GM06990 (cell line): ENCODE measurements around the gene RAB20.
"Not testable (repeated sequence)": the region's sequence is repeated elsewhere in the genome, so short reads cannot be mapped to it uniquely, and the experiment has no call there.

Source experiments
- DNase-seq: peaks from one replicate; pipeline ENCODE4 v3.0.0-alpha.2; 2011; ENCODE audit not compliant: insufficient read length; ENCODE audit errors: extremely low read depth
- H3K27me3 ChIP-seq: replicated peaks from 2 replicates; pipeline ENCODE4 v1.6.0; 2011; ENCODE audit warnings: low read length; ENCODE audit not compliant: control insufficient read depth, insufficient read depth
- H3K36me3 ChIP-seq: 2 replicates; pipeline ENCODE4 v1.5.1; 2011; ENCODE audit warnings: low read length; ENCODE audit not compliant: control insufficient read depth, insufficient read depth
- H3K4me3 ChIP-seq: replicated peaks from 2 replicates; pipeline ENCODE4 v1.5.1; 2011; ENCODE audit warnings: low read depth, mild to moderate bottlenecking, control low read depth, low read length
- TF ChIP-seq, protein P1 (sequence below): IDR thresholded peaks from 2 replicates; pipeline ENCODE4 v1.5.1; 2011; ENCODE audit warnings: low read length, control low read depth, mild to moderate bottlenecking, inconsistent platforms; ENCODE audit not compliant: insufficient read depth, poor library complexity, severe bottlenecking

RAB20 gene

DNA sequence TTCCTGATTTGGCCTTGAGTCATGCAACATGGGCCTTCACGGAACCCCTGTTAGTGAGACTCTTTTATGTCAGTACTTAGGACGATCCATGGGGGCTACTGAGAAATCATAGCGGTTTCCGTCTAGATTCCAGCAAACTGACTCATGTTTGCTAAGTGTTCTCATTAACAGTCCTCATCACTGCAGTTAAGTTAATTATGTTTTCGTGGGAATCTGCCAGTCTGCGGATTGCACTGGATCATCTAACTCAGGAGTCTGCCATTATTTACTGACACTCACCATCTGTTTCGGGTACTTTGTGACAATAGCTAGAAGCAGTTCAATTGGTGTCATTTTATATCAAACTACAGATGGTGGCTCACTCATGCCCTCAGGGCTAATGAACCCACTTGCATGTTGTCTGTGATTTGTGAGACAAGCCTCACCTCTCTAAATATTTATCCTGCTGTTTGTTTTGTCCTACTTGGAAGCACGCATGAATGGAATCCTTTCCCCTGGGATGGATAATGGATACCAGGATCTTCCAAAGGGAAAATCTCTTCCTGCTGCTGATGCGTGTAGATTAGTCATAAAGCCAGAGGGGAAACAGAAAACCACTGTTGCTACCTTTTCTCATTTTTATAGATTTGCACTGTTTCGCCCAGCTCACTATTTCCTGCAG, 61.8 kb downstream of the RAB20 start:
- TF ChIP-seq, protein P1, sequence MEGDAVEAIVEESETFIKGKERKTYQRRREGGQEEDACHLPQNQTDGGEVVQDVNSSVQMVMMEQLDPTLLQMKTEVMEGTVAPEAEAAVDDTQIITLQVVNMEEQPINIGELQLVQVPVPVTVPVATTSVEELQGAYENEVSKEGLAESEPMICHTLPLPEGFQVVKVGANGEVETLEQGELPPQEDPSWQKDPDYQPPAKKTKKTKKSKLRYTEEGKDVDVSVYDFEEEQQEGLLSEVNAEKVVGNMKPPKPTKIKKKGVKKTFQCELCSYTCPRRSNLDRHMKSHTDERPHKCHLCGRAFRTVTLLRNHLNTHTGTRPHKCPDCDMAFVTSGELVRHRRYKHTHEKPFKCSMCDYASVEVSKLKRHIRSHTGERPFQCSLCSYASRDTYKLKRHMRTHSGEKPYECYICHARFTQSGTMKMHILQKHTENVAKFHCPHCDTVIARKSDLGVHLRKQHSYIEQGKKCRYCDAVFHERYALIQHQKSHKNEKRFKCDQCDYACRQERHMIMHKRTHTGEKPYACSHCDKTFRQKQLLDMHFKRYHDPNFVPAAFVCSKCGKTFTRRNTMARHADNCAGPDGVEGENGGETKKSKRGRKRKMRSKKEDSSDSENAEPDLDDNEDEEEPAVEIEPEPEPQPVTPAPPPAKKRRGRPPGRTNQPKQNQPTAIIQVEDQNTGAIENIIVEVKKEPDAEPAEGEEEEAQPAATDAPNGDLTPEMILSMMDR: no peak
- H3K36me3 ChIP-seq: no peaks in the 10 kb centered on the region
- H3K4me3 ChIP-seq: no peak overlapping the region
- no peaks in the 10 kb centered on the region; the same call in 1 of the 2 replicates for H3K27me3 ChIP-seq
- DNase-seq: no peak

GRCh38 chr13:110498765-110499164, 62.8 kb downstream of the RAB20 start:
- DNase-seq: no peak
- H3K36me3 ChIP-seq: no peaks in the 10 kb centered on the region
- no peaks in the 10 kb centered on the region; the same call in 1 of the 2 replicates for H3K27me3 ChIP-seq
- no peak overlapping the region for H3K4me3 ChIP-seq
- TF ChIP-seq, protein P1: no peak

DNA sequence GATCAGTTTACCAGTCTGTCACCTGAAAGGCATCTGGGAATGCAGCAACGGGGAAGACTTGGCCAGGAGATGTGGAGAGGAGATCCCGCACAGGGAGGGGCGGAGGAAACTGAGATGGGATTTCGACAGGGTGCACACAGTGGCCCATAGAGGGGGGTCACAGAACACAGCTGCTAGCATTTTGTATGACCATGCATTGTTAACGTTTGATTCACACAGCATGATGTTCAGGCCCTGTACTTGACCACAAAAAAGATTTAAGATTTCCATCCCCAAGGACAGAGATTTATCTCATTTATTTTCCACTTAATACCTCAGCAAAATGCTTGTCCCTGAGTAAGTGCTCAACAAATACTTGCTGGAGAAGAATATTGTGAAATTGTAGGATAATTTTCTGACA, 63.2 kb downstream of the RAB20 start:
- no peak for DNase-seq
- Histone ChIP-seq H3K36me3 (no peaks in the 10 kb centered on the region), H3K4me3 (no peak overlapping the region), H3K27me3 (no peaks in the 10 kb centered on the region; the same call in 1 of the 2 replicates)
- TF ChIP-seq, protein P1: no peak

GRCh38 chr13:110497896-110498295, 63.6 kb downstream of the RAB20 start:
- not testable (repeated sequence) for H3K4me3 ChIP-seq, DNase-seq

GRCh38 chr13:110497003-110497402, 64.5 kb downstream of the RAB20 start:
- H3K27me3 ChIP-seq: no peaks in the 10 kb centered on the region; the same call in 1 of the 2 replicates
- no peak overlapping the region for H3K4me3 ChIP-seq
- DNase-seq: no peak
- TF ChIP-seq, protein P1: no peak
- H3K36me3 ChIP-seq: no peaks in the 10 kb centered on the region

More at GRCh38 chr13:110497896-110498295, 63.6 kb downstream of the RAB20 start:
- not testable (repeated sequence) for H3K36me3 ChIP-seq, H3K27me3 ChIP-seq

- TF ChIP-seq, protein P1: no peak
- Histone ChIP-seq H3K4me3 (no peak overlapping the region), H3K27me3 (no peaks in the 10 kb centered on the region; the same call in 1 of the 2 replicates), H3K36me3 (no peaks in the 10 kb centered on the region)
- no peak for DNase-seq
Observed at GRCh38 chr13:110496281-110496680, 65.2 kb downstream of the RAB20 start.
